CD4-positive, alpha-beta T cell treated with Interleukin-6 at 100 ng/mL for 8 hours (primary cell): ENCODE data around the gene SV2C.

Experiments used
- DNase-seq: peaks from one replicate; pipeline ENCODE4 v3.0.0-alpha.2; 2020; ENCODE audit warnings: mixed read lengths, low spot score

SV2C gene

DNA sequence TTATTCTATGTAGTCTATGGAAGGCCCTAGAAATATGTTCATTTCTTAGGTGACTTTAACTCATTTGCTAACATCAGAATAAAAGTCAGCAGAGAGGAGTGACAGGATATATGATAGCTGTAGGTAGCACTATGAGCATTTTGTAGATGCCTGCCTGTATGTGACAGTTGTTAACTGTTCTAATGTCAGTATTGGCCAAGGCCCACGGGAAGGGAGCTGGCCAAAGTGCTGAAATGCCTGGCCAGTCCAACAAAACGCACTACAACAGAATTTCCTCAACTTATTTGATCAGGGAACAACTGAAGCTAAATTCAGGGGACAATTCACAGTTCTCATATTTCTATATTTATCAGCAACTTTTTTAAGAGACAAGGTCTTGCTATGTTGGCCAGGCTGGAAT is 20.8 kb downstream of the SV2C start:
- DNase-seq: no peak

DNA sequence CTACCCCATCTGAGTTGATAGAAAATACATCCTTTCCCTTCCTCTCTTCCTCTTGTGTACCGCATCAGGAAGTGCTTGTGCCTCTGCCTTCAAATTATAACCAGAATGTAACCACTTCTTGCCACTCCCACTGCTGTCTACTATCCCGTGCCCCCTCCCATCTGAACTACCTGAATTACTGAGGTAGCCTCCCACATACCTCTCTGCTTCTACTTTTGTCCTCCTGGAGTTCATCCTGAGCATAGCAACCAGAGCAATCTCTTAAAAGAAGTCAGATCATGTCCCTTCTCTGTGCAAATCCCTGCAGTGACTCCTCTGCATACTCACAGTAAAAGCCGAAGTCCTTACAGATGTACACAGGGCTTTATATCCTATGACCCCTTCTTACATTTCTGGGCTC is 23.0 kb downstream of the SV2C start:
- no peak for DNase-seq

DNA sequence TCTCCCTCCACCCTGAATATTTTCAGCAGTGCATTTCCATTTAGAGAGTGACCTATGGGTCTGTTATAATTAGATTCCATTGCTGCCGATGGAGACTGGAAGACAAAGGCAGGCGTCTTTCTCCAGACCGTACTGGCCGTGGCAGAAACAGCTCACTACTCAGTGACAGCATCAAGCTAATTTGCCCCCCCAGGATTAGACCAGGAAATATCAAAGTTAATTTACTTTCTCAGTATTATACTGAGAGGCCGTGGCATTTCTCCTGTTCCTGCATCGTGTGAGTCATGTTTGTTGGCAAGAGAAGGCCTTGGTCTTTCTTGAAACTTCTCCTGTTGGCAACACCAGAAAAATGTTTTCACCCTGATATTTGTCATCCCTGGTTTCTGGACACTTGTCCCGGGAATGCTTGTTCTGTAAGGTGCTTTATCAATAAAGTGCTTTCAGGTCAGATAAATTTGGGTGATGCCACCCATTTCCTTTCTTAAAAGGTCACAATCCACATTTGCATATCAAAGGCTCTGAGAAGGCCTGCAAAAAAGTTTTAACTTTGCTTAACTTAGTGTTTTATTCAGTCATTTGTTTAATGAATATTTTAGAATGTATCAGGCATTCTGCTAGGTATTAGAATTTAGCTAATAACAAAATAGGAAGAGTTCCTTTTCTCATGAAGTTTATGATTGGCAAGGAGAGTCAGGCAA is 28.4 kb downstream of the SV2C start:
- DNase-seq: no peak

DNA sequence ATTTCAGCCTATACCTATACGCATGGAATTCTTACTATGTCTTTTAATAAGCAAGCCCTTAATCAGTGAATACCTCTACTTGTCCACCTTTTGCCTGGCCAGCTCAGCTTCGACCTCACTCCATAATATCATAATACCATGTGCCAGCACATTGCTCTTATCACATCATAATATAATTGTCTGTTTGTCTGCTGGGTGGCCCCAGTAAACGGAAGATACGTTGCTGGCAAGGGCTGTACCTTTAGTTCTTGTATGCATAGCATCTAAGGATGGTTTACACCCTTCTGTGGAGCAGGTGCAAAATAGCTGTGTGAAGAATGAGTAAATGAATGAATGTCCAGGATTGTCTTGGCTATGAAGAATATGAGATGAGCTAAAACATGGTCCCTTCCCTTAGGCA is 29.9 kb downstream of the SV2C start:
- no peak for DNase-seq

DNA sequence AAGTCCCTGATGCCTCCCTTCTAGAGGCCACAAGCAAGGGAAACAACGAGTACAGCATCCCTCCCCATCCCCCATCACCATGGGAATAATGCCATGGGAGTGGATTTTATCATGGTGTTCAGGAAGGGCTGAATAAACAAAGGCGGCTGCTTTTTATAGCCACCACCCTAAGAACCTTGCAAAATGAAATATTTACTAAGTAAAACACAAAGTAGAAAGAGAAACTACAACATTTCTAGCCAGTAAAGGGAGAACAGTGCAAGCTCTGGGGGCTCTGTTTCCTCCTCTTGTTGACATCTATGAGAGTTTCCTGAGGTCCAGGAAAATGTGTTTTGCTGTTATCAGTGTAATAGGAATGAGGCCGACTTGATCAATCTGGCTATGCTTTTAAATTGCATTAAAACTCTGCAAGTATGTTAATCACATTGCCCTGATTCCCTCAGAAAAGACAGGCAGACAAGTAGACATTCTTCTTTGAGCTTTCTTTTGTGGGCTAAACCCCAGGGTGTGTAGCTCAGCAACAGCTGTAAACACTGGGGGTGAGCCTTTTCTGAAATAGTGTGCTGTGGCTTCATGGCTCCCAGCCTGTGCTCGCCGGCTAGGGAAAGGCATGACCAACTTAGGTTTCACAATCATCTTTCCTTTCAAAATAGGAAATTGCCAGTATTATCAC is 31.1 kb downstream of the SV2C start:
- DNase-seq: no peak

DNA sequence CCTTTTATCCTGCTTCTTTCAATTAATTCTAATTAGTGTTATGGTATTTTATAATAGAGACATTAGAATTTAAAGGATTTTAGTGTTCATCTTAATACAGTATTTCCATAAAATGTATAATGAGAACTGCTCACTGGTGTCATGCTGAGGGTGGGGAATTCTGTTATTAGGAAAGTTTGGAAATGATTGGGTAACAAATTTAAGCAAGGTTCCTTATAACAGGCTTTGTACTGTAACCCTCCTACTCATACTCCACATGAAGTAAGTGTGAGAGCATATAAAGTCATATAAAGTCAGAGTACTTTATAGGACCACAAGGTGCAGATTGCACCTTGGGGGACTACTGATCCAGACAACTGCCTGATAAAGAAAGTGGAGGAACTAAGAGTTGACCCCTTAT is 42.2 kb downstream of the SV2C start:
- DNase-seq: no peak

DNA sequence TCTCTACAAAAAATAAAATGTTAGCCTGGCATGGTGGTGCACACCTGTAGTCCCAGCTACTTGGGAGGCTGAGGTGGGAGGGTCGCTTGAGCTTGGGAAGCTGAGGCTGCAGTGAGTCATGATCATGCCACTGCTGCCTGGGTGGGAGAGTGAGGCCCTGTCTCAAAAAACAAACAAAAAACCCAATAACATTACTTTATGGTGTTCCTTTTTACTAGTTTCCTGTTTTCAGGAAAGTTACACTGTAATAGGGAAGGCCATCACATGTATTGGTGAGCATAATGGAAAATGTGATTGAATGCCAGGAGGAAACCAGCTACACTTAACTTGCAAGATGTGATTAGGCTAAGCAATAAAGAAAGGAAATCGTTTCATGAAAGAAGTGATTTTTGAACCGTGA is 42.7 kb downstream of the SV2C start:
- DNase-seq: no peak

DNA sequence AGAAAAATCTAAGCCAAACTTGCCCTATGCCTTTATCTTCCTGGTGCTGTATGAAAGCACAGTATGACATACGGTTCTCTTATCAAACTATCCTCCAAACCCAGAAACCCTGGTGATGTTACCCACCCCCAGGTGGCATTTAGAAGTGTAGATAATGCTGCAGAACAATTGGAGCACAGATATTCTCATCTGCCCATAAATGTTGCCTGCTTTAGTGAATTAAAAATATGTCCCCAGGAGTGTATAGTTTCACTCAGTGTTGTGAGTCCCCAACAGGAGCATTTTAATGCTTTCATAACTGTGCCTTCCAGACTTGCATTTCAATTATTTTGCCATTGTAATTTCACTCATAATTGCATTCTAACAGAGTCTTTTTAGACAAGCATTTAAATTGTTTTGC is 50.8 kb downstream of the SV2C start:
- no peak for DNase-seq

DNA sequence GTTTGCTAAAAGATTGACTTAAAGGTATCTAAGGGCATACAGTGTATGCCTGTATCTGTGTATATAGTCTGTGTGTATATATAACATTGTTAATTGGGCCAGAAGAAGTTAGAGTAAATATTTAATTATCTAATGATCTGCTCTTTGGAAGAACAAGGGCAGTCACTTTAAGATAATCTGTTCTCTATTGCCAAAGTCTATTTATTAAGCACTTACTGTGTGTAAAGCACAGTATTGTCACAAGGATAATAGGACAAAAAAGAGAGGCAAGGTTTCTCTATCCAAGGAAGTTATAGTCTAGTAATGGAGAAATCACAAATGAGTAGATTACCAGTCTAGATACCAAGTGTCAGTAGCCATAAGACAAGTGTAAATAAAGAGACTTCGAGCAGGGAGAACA is 51.5 kb downstream of the SV2C start:
- DNase-seq: no peak

DNA sequence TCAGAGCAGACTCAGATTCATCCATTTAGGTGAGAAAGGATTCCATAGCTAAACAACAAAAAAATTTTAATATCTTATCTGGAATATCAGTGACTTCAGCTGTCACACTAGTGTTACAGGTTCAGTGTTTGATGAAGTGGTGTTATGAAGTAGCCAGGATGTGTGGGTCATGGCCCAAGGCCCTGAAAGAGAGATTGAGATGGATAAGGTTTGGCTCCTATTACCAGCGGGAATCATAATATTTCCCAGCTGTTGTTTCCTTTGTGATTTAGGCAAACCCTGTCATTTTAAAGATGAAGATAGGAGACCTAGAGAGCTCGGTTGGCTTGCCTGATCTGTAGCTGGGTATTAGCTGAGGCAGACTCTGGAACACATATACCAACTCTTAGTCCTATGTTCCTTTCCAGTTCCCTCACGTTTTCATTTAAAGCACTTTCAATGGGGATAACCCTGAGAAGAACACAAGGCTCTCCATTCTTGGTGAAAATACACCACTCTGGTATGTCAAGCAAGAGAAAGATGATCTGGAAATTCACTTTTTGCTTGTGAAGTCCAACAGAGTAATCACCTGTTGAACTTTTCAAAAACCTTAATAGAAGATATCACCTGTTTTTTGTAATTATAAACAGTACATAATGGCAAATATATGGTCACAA is 54.8 kb downstream of the SV2C start:
- no peak for DNase-seq

DNA sequence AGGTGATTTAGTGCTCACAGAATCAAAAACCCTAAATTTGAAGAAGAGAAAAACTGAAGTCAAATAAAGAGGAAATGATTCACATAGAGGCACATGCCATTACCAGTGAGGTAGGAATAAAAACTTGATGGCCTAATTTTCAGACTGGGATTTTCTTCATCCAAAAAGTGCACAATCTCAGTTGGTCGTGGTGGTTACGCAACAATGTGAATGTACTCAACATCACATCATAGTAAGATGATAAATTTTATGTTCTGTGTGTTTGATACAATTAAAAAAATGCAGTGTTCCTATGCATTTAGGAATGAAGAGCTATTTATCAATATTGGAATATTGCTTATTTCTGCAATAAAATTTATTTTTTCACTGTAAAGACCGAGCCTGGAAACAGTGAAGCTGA is 60.7 kb downstream of the SV2C start:
- DNase-seq: no peak

DNA sequence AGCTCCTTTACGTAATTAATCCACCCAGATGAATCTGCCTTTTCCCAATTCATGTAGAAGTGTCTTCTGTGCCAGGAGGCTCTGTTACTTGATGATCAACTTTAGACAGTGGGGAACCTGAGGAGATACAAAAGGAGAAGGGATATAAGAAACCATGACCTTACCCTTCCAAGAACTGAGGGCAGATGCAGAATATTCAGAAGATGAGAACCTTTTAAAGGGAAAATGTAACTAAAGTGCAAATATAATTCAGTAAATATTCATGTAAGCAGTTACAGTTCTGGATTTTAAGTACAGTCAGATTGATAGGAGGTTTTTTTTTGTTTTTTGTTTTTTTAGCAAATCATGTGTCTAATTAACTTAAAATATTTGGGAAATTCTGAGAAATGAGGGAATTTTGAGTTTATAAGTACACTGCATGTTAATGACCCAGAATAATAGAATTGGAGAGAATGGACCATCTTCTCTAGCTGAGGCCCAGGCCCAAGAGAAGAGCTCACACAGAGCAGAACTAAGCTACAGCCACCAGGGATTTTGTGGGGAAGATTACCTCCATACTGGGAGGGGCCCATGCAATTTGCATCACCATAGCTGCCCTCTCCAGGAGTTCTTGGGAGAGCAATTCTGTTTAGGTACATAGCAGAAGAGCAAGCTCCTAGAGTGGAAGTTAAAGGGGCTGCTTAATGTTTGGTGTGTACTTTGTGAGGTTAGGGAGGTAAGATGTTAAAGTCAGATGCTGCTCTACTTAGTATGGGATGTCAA is 61.5 kb downstream of the SV2C start:
- DNase-seq: no peak

DNA sequence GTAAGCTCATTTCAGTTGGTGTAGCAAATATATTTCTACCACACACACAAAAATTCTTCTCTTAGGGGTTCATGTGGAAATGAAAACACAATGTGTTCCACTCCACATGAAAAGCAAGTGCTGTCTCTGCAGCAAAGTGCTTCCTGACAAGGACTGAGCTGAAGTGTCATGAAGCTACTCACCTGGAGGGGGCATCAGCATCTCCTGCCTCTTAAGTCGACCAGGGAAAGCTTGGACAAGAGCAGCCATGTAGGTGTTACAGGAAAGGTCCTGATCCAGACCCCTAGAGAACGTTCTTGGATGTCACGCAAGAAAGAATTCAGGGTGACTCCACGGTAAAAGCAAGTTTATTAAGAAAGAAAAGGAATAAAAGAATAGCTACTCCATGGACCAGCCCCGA is 62.8 kb downstream of the SV2C start:
- DNase-seq: no peak

DNA sequence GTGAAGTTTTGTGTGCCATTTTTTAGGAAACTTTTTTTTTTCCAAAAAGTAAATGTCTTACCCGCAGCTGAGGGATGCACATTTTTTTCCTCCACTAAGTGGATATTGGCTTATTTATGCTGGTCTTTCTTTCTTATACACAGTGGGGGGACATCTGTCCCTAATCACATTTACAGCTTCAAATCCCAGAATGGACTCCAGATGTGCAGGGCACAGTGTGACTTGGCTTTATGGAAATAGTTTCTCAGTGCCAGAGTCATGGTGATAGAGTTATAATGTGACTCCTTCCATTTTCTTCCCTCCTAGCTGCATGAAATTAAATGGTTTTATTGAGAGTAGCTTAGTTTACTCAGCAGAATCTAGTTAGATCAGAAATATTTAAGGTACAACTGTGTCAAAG is 66.5 kb downstream of the SV2C start:
- no peak for DNase-seq

DNA sequence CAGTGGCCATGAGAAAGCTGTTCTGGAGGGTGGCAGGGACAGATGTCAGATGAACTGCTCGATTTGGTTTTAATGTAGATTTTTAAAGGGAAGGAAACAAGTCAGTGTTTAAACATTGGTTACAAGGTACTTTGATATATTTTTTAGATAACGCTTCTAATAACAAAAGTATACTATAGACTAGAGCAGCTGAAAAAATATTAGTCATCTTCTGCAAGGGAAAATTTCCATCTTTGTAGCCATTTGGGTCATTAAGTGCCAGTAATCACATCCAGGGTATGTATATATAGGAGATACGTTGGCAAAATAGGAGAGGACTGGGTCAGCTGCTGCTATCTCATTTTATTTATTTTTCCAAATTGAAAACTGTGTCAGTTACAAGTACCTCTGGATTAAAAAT is 69.0 kb downstream of the SV2C start:
- DNase-seq: no peak

DNA sequence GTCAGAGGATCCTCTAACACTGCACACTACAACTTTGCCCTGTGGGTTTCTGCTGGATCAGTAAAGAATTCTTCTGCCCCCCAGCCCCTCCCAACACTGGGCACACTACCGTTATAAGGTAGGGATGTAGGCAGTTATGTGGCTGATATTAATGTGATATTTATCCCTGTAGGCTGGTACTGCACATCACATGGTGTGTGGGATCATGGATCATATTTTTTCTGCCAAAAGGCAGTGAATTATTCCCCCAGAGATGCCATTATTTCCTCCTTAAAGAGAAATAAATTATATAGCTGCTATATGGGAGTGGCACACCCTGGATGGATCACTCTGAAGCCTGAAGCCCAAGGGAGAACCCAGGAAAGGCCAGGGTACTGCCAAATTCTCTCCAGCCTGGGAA is 69.5 kb downstream of the SV2C start:
- no peak for DNase-seq

DNA sequence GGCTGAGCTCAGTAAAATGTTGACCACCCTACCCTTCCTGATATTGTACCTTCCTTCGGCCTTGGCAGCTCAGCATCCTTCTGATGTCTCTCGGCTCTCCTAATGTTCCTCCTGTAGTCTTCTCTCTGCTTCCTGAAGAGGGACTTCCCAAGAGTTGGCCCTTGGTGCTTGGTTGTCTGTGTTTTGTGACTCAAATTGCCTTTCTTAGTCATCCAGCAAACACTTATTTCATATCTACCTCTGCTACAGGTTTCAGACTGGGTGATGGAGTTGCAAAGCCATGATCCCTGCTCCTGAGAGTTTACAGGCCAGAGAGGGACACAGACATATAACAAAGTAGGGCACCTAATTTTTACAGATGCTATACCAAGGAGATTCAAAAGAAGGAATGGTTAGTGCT is 70.1 kb downstream of the SV2C start:
- DNase-seq: no peak

DNA sequence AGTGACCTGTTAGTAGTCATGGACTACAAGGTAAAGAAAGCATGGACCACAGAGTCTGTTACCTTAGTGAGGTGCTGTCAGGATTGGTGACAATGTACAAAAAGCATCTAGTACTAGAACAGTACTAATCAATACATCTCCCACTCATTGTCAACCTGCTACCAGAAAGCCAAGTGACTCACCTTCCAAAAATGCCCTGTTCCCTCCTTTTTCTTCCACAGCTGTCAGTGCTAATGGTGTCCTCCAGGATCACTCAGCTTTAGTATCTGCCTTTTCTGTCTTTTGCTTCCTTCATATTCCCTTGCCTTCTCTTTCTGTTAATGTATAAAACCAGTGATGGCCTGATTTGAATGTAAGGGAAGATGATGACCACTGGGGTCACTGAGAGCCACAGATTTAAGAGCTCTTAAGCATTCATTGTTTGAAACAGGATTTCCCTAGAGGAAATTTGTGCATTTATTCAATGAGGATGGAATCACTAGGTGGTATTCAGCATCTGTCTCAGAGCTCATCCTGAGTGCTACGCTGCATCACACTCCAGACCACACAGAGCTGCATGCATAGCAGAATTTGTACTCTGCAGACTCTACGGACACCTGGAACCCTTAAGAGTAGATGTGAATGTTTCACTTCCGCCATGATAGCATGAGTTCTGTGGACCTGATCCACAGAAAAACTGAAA is 71.0 kb downstream of the SV2C start:
- no peak for DNase-seq

DNA sequence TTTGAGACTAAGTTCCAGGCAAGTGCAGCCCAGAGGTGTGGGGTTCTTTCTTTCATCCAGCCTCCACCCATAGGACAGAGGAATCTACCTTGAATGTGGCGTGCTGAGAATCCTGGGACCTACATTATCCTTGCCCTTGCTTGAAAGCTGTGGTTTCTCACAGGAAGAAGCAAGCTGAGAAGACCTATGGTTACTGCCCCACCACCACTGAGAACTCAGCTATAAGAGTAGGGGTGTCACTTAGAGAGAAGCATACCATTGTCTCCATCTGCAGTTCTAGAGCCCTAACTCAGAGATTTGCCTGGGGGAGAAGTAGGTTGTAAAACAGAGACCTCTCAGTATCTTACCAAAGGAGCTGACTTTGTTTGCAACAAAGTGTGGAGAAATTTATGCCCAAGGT is 72.4 kb downstream of the SV2C start:
- DNase-seq: no peak

DNA sequence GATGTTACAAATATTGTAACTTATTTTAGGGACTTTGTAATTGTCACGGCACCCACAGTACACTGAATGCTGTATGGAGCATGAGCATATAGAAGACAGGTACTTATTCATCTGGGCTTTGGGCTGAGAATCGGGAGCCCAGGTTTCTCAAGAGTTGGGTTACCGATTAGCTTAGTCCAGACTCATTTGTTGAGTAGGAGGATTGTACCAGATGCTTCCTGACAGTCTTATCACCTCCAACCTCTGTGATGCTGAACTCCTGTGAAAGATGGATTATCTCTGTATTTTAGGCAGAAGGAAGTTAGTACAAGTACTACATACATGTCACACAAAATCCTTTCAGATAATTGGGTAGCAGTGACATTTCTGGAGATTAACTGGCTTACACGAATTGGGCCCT is 79.2 kb downstream of the SV2C start:
- DNase-seq: no peak

DNA sequence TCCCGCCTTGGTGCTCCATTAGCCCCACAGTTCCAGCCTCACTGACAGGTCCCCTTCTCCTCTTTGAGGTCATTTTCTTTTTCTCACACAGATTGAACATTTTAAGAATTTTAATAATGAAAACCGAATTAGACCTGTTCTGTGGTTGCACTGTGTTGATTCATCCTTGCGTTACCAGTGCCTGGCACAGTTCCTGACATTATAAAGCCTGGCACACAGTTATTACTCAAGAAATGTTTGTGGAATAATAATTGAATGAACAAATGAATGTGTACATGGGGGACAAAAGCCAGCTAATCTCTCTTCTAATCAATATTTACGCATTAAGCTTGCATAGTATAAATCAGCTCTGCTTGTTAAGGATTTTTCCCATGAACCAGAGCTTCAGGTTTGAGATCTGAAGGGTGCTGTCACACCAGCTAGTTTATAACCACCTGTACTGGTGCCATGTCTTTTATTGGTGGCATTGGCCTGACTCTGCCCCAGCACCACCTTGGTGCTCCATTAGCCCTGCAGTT is 80.0 kb downstream of the SV2C start:
- DNase-seq: no peak

DNA sequence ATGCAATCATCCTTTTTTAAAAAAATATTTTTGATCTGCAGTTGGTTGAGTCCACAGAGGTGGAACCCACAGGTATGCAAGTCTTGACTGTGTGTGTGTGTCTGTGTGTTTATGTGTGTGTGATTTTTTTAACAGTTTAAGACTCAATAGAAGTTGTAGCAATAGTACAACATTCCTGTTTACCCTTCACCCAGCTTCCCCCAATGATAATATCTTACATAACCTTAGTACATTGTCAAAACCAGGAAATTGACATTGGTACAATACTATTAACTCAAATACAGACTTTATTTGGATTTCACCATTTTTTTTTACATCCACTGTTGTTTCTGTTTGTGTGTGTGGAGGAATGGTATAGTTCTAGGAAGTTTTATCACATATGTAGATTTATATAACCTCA is 81.8 kb downstream of the SV2C start:
- DNase-seq: no peak
